Mucosa of descending colon (tissue), 3 donors: ENCODE data around the gene NTHL1. TPM values are rescaled to one million over a fixed set of nuclear protein-coding genes. Genes with fewer than 3 reads are reported as not detected.
A peak's percentile ranks its signal among the peaks of the same experiment; 100 is the strongest.

Experiments used
- ATAC-seq: fragments of 200-7000 bp; cut with Tn5 transposase; one replicate; pipeline ENCODE4 v1.9.1; 2020; ENCODE audit warnings: mild to moderate bottlenecking, moderate library complexity
- DNase-seq, 3 donors: peaks; one replicate each; pipeline ENCODE4 v3.0.0-alpha.2; 2020
- H3K36me3 ChIP-seq: fragments of 200-600 bp; one replicate; pipeline ENCODE4 v1.8.0; 2021; ENCODE audit warnings: low read depth, mild to moderate bottlenecking
- H3K4me1 ChIP-seq: fragments of 200-600 bp; one replicate; pipeline ENCODE4 v1.8.0; 2021; ENCODE audit warnings: low read depth, mild to moderate bottlenecking
- H3K4me3 ChIP-seq: fragments of 200-600 bp; one replicate; pipeline ENCODE4 v1.8.0; 2021; ENCODE audit warnings: mild to moderate bottlenecking
- H3K9me3 ChIP-seq: fragments of 200-600 bp; one replicate; pipeline ENCODE4 v1.8.0; 2021; ENCODE audit warnings: mild to moderate bottlenecking
- CTCF ChIP-seq: fragments of 200-600 bp; IDR thresholded peaks from one replicate; pipeline ENCODE4 v1.8.0; 2022; ENCODE audit warnings: antibody characterized with exemption, mild to moderate bottlenecking
- intact Hi-C, 2 donors: fragments of 100-400 bp; cut with DNase I in 1 of 2; cut with micrococcal nuclease in 1 of 2; formaldehyde crosslinking; loops; one replicate each; pipeline versions ENCODE4 v1.11.0 to v1.11.1; 2022; cut with DNase I, micrococcal nuclease
- total RNA-seq, 3 donors: library from RNA; stranded (reverse); fragmentation: NEBNext Ultra II Directional in 2 of 3; extraction: Animal tissue kit (Norgen Biotek cat#: 25700) in 2 of 3; gene quantifications; one replicate each; pipeline versions ENCODE4 v1.2.1 to v1.2.4, GENCODE V29; 2021 to 2023
- donor health status: DM: no; HTN: no; CAD: no; lungs with moderate emphysema.
- donor health status: DM: no; HTN: no; CAD: no.
- donor health status: DM: no; HTN: yes; CAD: no.

Gene NTHL1
- total RNA-seq, 3 donors from 2014 or later = 23.5 to 28.2 (median 24.5) TPM

GRCh38 chr16:2066139-2066538 is 18.5 kb upstream of the NTHL1 start:
- Histone ChIP-seq H3K4me1 (no peaks in the 10 kb centered on the region), H3K4me3 (no peak overlapping the region), H3K36me3 (peaks cover 6% of the 10 kb centered on the region), H3K9me3 (no peaks in the 10 kb centered on the region)
- intact Hi-C loops = no loop called here
- no peak for TF ChIP-seq CTCF
- no peak for ATAC-seq
- DNase-seq = no peak

- H3K9me3 ChIP-seq = no peaks in the 10 kb centered on the region
- no peak overlapping the region for H3K4me3 ChIP-seq
- intact Hi-C loops = no loop called here
- DNase-seq (no peak), ATAC-seq (no peak)
- no peak for TF ChIP-seq CTCF
- peaks cover 10% of the 10 kb centered on the region for H3K36me3 ChIP-seq
- H3K4me1 ChIP-seq = no peaks in the 10 kb centered on the region
Measured at GRCh38 chr16:2064368-2064945, 16.8 kb upstream of the NTHL1 start.

- Histone ChIP-seq H3K9me3 (no peaks in the 10 kb centered on the region), H3K4me3 (no peak overlapping the region), H3K4me1 (no peaks in the 10 kb centered on the region), H3K36me3 (peaks cover 10% of the 10 kb centered on the region)
- intact Hi-C loops = no loop called here
- ATAC-seq = peak; percentile 17
- DNase-seq = no peak
- no peak for TF ChIP-seq CTCF
Measured at GRCh38 chr16:2063861-2064260, 16.2 kb upstream of the NTHL1 start.

- no peak for TF ChIP-seq CTCF
- H3K4me1 ChIP-seq = no peaks in the 10 kb centered on the region
- DNase-seq (no peak), ATAC-seq (no peak)
- peaks cover 10% of the 10 kb centered on the region for H3K36me3 ChIP-seq
- intact Hi-C loops = no loop called here
- no peak overlapping the region for H3K4me3 ChIP-seq
- H3K9me3 ChIP-seq = no peaks in the 10 kb centered on the region
Measured at GRCh38 chr16:2062801-2063200, 15.2 kb upstream of the NTHL1 start.

- DNase-seq (no peak), ATAC-seq (no peak)
- intact Hi-C loops = no loop called here
- TF ChIP-seq CTCF = no peak
- Histone ChIP-seq H3K4me3 (no peak overlapping the region), H3K4me1 (no peaks in the 10 kb centered on the region), H3K9me3 (no peaks in the 10 kb centered on the region), H3K36me3 (peaks cover 10% of the 10 kb centered on the region)
Measured at GRCh38 chr16:2061526-2061925, 13.9 kb upstream of the NTHL1 start.

- TF ChIP-seq CTCF = no peak
- Histone ChIP-seq H3K9me3 (no peaks in the 10 kb centered on the region), H3K36me3 (peaks cover 10% of the 10 kb centered on the region), H3K4me3 (no peak overlapping the region), H3K4me1 (no peaks in the 10 kb centered on the region)
- ATAC-seq (no peak), DNase-seq (no peak)
- intact Hi-C loops = no loop called here
Measured at GRCh38 chr16:2061023-2061422, 13.4 kb upstream of the NTHL1 start.
